Endothelial cell of umbilical vein (primary cell): ENCODE measurements around the gene OR8B4. TPM values are rescaled to one million over a fixed set of nuclear protein-coding genes. Genes with fewer than 3 reads are reported as not detected.

ENCODE experiments used
- BruUV-seq: library from RNA; stranded (reverse); fragments of 400-500 nt; replicated peaks from 2 replicates; lab custom pipeline; 2021; lab: Mats Ljungman, UMichigan
- CTCF ChIA-PET: fragments of 300-600, 350-600 bp; sonication (Branson Sonifier 250); formaldehyde crosslinking; loops from one replicate; lab custom pipeline; 2021; ENCODE audit warnings: antibody characterized with exemption, inconsistent platforms; lab: Charles Lee
- POLR2A ChIA-PET: fragments of 300-600, 350-600 bp; sonication (Branson Sonifier 250); formaldehyde crosslinking; loops from one replicate; lab custom pipeline; 2021; ENCODE audit warnings: antibody characterized with exemption, inconsistent platforms; lab: Charles Lee
- DNase-seq: peaks from one replicate; pipeline ENCODE4 v3.0.0-alpha.2; 2011; ENCODE audit warnings: low read depth, low spot score
- FAIRE-seq: peaks from 2 replicates; lab custom pipeline; 2011; peaks lifted over from hg19 to GRCh38; lab: Jason Lieb, UNC
- H2AFZ ChIP-seq: 2 replicates; pipeline ENCODE4 v1.6.0; 2012; ENCODE audit warnings: low read depth, low read length, control low read depth, inconsistent platforms
- H3K27ac ChIP-seq: 2 replicates; pipeline ENCODE4 v1.5.1; 2011; ENCODE audit warnings: low read depth, mild to moderate bottlenecking, control low read depth, low read length, moderate library complexity; ENCODE audit not compliant: insufficient read depth
- H3K27me3 ChIP-seq, 2 experiments: 2 replicates each; pipeline versions ENCODE4 v1.6.0 to v1.6.1; 2011; ENCODE audit warnings: low read length in 2 of 2, mixed read lengths in 1 of 2; ENCODE audit not compliant: control insufficient read depth in 2 of 2, insufficient read depth in 2 of 2
- H3K36me3 ChIP-seq, 2 experiments: 2 replicates in 1 of 2; 3 replicates in 1 of 2; pipeline ENCODE4 v1.5.1; 2011; ENCODE audit warnings: low read length in 2 of 2, mild to moderate bottlenecking in 1 of 2, moderate library complexity in 1 of 2; ENCODE audit not compliant: control insufficient read depth in 2 of 2, insufficient read depth in 2 of 2; ENCODE audit errors: extremely low read depth in 1 of 2
- H3K4me1 ChIP-seq: 3 replicates; pipeline ENCODE4 v1.5.1; 2011; ENCODE audit warnings: mild to moderate bottlenecking, low read length; ENCODE audit not compliant: control insufficient read depth, insufficient read depth; ENCODE audit errors: extremely low read depth
- H3K4me2 ChIP-seq: 2 replicates; pipeline ENCODE4 v1.6.1; 2011; ENCODE audit warnings: low read length, control low read depth, mixed read lengths; ENCODE audit not compliant: insufficient read depth
- H3K4me3 ChIP-seq, 3 experiments: fragments of 200-600 bp in 1 of 3; sonication (generic), shearing (Covaris generic) in 1 of 3; replicated peaks in 1 of 3; 2 replicates each; pipeline ENCODE4 v1.5.1; 2011 to 2016; ENCODE audit warnings: control low read depth in 3 of 3, low read length in 3 of 3, mild to moderate bottlenecking in 2 of 3, inconsistent platforms in 1 of 3, low read depth in 1 of 3, moderate library complexity in 1 of 3; ENCODE audit not compliant: insufficient read depth in 1 of 3
- H3K79me2 ChIP-seq: 2 replicates; pipeline ENCODE4 v1.6.0; 2012; ENCODE audit warnings: low read length, inconsistent platforms; ENCODE audit not compliant: control insufficient read depth, insufficient read depth
- H3K9ac ChIP-seq: replicated peaks from 2 replicates; pipeline ENCODE3; 2011; ENCODE audit warnings: low read length, control low read depth; ENCODE audit not compliant: insufficient read depth; ENCODE audit errors: extremely low read depth
- H3K9me1 ChIP-seq: replicated peaks from 3 replicates; pipeline ENCODE4 v1.6.0; 2011; ENCODE audit warnings: mild to moderate bottlenecking, low read length; ENCODE audit not compliant: control insufficient read depth, insufficient read depth; ENCODE audit errors: extremely low read depth
- H3K9me3 ChIP-seq: replicated peaks from 2 replicates; pipeline ENCODE4 v1.5.1; 2012; ENCODE audit warnings: low read length, inconsistent platforms; ENCODE audit not compliant: control insufficient read depth, insufficient read depth
- H4K20me1 ChIP-seq: replicated peaks from 2 replicates; pipeline ENCODE3; 2011; ENCODE audit warnings: mild to moderate bottlenecking, low read length; ENCODE audit not compliant: control insufficient read depth, insufficient read depth; ENCODE audit errors: extremely low read depth
- EZH2 ChIP-seq: IDR thresholded peaks from 2 replicates; pipeline ENCODE4 v1.6.1; 2012; ENCODE audit warnings: borderline replicate concordance, low read depth, mild to moderate bottlenecking, moderate library complexity, low read length, inconsistent platforms; ENCODE audit not compliant: severe bottlenecking
- FOS ChIP-seq: IDR thresholded peaks from 2 replicates; pipeline ENCODE4 v1.6.1; 2011; ENCODE audit warnings: mild to moderate bottlenecking, low read length, moderate library complexity, borderline replicate concordance; ENCODE audit not compliant: insufficient read depth
- GATA2 ChIP-seq: IDR thresholded peaks from 2 replicates; pipeline ENCODE4 v1.7.0; 2011; ENCODE audit warnings: low read depth, mild to moderate bottlenecking, moderate library complexity, mixed read lengths, low read length; ENCODE audit not compliant: insufficient read length, insufficient read depth
- JUN ChIP-seq: IDR thresholded peaks from 2 replicates; pipeline ENCODE4 v1.6.1; 2011; ENCODE audit warnings: borderline replicate concordance, low read depth; ENCODE audit not compliant: insufficient read length, insufficient read depth
- MYC ChIP-seq: IDR thresholded peaks from one replicate; pipeline ENCODE4 v1.6.1; 2011; ENCODE audit warnings: mild to moderate bottlenecking, low read depth, low read length
- POLR2A ChIP-seq: IDR thresholded peaks from 2 replicates; pipeline ENCODE4 v1.6.1; 2012; ENCODE audit warnings: low read depth, mild to moderate bottlenecking, control low read depth, low read length
- POLR2AphosphoS5 ChIP-seq: IDR thresholded peaks from 2 replicates; pipeline ENCODE4 v1.6.1; 2012; ENCODE audit warnings: low read depth, mild to moderate bottlenecking, control low read depth, low read length, moderate library complexity; ENCODE audit not compliant: insufficient read depth
- dilution Hi-C: fragments of 300-500 bp; cut with MboI; formaldehyde crosslinking; loops from one replicate; pipeline ENCODE4 v1.15.0; 2019; ENCODE audit warnings: low sequenced_read_pairs; ENCODE audit not compliant: extremely low pct_ligation_motif_present
- intact Hi-C: fragments of 100-400 bp; cut with micrococcal nuclease; formaldehyde crosslinking; loops from one replicate; pipeline ENCODE4 v1.10.0; 2022
- polyA plus RNA-seq, 4 experiments: library from polyadenylated mRNA; depleted of rRNA in 3 of 4; stranded (reverse) in 3 of 4; unstranded in 1 of 4; fragments of >200 nt; gene quantifications; 2 replicates each; pipeline versions ENCODE4 v1.2.1 to v1.2.3, GENCODE V29; 2011 to 2012; ENCODE audit warnings: missing spikeins in 1 of 4
- total RNA-seq: library from RNA; stranded (reverse); gene quantifications from 2 replicates; pipeline ENCODE4 v1.2.3, GENCODE V29; 2021
- TF ChIP-seq, protein P1 (sequence below): IDR thresholded peaks from 2 replicates; pipeline ENCODE4 v1.6.1; 2011; ENCODE audit not compliant: insufficient read depth, insufficient read length
- TF ChIP-seq, protein P2 (sequence below), 2 donors: IDR thresholded peaks; 1 replicate in 1 of 2; 2 replicates in 1 of 2; pipeline ENCODE4 v1.5.1; 2011; ENCODE audit warnings: low read length in 2 of 2, mild to moderate bottlenecking in 2 of 2, moderate library complexity in 2 of 2, control low read depth in 1 of 2, inconsistent platforms in 1 of 2, low read depth in 1 of 2; ENCODE audit not compliant: insufficient read depth in 1 of 2; ENCODE audit errors: extremely low read depth in 1 of 2

Gene OR8B4
- total and polyA plus RNA-seq, 2 donors (not counting 3 experiments of a cell fraction or from before 2014, with no cell fraction given), result not detected

DNA sequence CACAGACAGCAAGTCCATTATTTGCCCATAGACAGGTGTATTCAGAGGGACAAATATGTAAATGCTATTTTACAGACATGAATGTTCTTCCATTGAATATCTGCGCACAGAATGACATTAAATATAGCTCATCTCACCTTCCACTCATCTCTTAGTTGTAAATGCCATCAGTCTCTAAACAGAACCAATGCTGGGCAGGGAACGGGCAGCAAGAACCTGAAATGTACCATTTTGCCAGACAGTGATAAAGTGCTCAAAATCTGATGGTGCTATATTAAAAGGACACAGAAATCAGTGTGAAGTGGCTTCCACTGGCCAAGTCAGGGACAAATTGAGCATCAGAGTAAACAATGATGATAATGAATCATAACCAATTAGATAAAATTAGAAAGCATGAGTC, 10.0 kb upstream of the OR8B4 start:
- Histone ChIP-seq H3K9me3 (no peaks in the 10 kb centered on the region), H2AFZ (no peak overlapping the region), H3K9me1 (no peaks in the 10 kb centered on the region), H3K4me2 (no peak overlapping the region), H3K27me3 (peaks cover 4 to 5% of the 10 kb centered on the region in 2 experiments), H4K20me1 (no peaks in the 10 kb centered on the region), H3K4me1 (no peaks in the 10 kb centered on the region), H3K79me2 (no peaks in the 10 kb centered on the region), H3K27ac (no peak overlapping the region), H3K9ac (no peak overlapping the region), H3K4me3 (no peak overlapping the region), H3K36me3 (no peaks in the 10 kb centered on the region)
- no peak for FAIRE-seq
- POLR2A ChIA-PET, result no interaction called here
- BruUV-seq, result no TSS peak
- CTCF ChIA-PET, result no interaction called here
- DNase-seq, result no peak
- TF ChIP-seq JUN (no peak), POLR2A (no peak), EZH2 (no peak), FOS (no peak), MYC (no peak), POLR2AphosphoS5 (no peak), GATA2 (no peak)
- TF ChIP-seq, protein P1, sequence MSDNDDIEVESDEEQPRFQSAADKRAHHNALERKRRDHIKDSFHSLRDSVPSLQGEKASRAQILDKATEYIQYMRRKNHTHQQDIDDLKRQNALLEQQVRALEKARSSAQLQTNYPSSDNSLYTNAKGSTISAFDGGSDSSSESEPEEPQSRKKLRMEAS, result no peak
- TF ChIP-seq, protein P2, sequence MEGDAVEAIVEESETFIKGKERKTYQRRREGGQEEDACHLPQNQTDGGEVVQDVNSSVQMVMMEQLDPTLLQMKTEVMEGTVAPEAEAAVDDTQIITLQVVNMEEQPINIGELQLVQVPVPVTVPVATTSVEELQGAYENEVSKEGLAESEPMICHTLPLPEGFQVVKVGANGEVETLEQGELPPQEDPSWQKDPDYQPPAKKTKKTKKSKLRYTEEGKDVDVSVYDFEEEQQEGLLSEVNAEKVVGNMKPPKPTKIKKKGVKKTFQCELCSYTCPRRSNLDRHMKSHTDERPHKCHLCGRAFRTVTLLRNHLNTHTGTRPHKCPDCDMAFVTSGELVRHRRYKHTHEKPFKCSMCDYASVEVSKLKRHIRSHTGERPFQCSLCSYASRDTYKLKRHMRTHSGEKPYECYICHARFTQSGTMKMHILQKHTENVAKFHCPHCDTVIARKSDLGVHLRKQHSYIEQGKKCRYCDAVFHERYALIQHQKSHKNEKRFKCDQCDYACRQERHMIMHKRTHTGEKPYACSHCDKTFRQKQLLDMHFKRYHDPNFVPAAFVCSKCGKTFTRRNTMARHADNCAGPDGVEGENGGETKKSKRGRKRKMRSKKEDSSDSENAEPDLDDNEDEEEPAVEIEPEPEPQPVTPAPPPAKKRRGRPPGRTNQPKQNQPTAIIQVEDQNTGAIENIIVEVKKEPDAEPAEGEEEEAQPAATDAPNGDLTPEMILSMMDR (IDR thresholded peaks at IDR 0.05; ENCODE audit: extremely low read depth in 1 of 2, insufficient read depth in 1 of 2, low read depth in 1 of 2, low read length in 2 of 2), result no peak
- dilution Hi-C loops (no loop called here), intact Hi-C loops (no loop called here)
